Measurements from ENCODE around the gene ARRDC5. TPM values are rescaled to one million over a fixed set of nuclear protein-coding genes. Genes with fewer than 3 reads are reported as not detected.
"Not testable (repeated sequence)": the region's sequence is repeated elsewhere in the genome, so short reads cannot be mapped to it uniquely, and the experiment has no call there.

ARRDC5 gene
- total RNA-seq, 1 donor from 2014 or later: 2.1 TPM

GRCh38 chr19:4871711-4872110, 31.0 kb downstream of the ARRDC5 start:
- intact Hi-C loops (cut with micrococcal nuclease): loop anchor here (1.0 to 2.0 kb wide), 4 partner anchors 41 to 160 kb away; no protein-coding TSS in a partner anchor

GRCh38 chr19:4870025-4870700, 32.5 kb downstream of the ARRDC5 start:
- intact Hi-C loops (cut with micrococcal nuclease): no loop called here

DNA sequence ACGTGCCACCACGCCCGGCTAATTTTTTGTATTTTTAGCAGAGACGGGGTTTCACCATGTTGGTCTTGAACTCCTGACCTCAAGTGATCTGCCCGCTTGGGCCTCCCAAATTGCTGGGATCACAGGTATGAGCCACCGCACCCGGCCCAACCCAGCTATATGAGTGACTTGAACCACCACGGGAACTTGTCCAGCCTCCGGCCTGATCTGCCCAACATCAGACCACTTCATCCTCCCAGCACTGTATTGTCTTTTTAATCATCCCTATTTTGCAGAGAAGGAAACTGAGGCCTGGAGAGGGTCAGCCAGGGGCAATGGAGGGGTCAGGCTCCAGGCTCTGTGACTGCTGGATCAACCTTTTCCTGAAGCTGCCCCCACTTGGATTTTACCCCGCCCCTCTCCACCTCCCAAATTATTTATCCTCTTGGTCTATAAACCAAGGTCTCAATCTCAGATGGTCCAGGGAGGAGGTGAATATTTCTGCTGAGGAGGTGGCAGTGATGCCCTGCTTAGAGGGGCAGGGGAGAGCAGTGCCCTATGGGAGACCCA, 34.3 kb downstream of the ARRDC5 start:
- intact Hi-C loops (cut with micrococcal nuclease): loop anchor here (5.0 kb wide), 1 partner anchor 36 kb away; the partner anchor contains the start of gene TICAM1

DNA sequence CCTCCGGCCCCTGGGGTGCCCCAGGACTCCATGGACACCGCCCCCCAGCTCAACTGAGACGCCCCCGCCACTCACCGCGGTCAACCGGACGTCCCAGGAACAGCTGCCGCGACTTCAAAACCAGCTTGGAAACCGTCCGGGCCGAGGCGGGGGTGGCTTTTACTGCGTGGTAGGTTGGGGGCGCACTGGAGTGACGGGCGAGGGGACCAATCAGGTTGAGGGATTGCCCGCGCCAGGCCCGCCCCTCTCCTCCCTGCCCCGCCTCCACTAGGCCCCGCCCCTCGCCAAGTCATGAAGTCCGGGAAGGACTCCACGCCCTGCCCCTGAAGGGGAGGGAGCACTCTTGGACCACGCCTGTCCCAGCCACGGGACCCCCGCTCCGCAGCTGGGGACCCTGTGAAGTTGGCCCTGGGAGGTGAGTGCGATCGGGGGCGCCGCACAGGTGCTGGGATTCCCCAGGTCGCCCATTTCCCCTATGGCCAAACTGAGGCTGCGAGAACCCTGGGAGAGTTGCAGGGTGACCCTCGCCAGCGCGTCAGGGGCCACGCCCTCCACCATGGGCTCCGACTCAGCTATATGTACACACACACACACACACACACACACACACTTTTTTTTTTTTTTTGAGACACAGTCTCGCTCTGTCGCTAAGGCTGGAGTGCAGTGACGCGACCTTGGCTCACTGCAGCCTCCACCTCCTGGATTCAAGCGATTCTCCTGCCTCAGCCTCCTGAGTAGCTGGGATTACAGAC, 35.0 kb downstream of the ARRDC5 start, which contains the start of gene PLIN3:
Gene PLIN3 (minus strand): TSS at position 134 of the 752 bp plus-strand sequence. CDS start 6,273 bp downstream, outside the sequence.
- intact Hi-C loops (cut with micrococcal nuclease): loop anchor here (1.0 to 5.0 kb wide), 7 partner anchors 35 to 164 kb away; partner anchors contain the start of genes FEM1A and TICAM1

- intact Hi-C loops (cut with micrococcal nuclease): loop anchor here (1.0 to 5.0 kb wide), 7 partner anchors 35 to 164 kb away; partner anchors contain the start of genes FEM1A and TICAM1
Observed at GRCh38 chr19:4866595-4867424, 35.9 kb downstream of the ARRDC5 start.

- intact Hi-C loops (cut with micrococcal nuclease): no loop called here
Observed at GRCh38 chr19:4861147-4861546, 41.5 kb downstream of the ARRDC5 start.

DNA sequence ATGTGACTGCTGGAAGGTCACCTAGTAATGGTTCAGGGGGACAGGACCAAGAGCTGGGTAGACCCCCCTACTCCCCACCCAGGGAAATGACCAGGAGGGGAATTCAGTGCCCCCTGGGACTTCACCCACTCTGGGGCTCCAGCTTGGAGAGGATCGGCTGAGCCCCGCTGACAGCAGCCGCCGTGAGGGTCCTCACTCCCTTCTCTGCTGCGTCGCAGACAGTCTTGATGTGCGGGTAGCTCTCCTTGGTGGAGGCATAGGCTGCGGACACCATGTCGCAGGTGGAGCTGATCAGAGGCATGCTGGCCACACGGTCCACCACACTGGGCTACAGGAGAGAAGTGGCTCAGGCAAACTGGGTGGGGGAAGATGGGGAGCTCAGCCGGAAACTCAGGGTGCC, 43.0 kb downstream of the ARRDC5 start:
- intact Hi-C loops (cut with micrococcal nuclease): no loop called here

GRCh38 chr19:4856468-4856867, 46.2 kb downstream of the ARRDC5 start:
- intact Hi-C loops (cut with micrococcal nuclease): not testable (repeated sequence)

DNA sequence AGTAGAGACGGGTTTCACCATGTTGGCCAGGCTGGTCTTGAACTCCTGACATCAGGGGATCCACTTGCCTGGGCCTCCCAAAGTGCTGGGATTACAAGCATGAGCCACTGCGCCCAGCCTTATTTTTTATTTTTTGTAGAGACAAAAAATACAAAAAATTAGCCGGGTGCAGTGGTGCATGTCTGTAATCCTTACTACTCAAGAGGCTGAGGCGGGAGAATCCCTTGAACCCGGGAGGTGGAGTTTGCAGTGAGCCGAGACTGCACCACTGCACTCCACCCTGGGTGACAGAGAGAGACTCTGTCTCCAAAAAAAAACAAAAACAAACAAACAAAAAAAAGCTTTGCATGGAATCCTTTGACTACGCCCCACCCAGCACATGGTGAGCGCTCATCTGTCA, 49.2 kb downstream of the ARRDC5 start:
- intact Hi-C loops (cut with micrococcal nuclease): not testable (repeated sequence)

DNA sequence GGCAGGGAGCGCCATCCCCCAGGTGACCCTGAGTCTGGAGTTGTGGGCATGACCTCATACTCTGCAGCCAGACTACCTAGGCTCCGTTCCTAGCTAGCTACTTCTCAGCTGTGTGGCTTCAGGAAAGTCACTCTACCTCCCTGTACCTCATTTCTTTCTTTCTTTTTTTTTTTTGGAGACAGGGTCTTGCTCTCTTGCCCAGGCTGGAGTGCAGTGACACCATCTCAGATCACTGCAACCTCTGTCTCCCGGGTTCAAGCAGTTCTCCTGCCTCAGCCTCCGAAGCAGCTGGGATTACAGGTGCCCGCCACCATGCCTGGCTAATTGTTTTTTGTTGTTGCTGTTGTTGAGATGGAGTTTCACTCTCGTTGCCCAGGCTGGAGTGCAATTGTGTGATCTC, 50.2 kb downstream of the ARRDC5 start:
- intact Hi-C loops (cut with micrococcal nuclease): no loop called here

- intact Hi-C loops (cut with micrococcal nuclease): loop anchor here (1.0 kb wide), 1 partner anchor 42 kb away; no protein-coding TSS in a partner anchor
Observed at GRCh38 chr19:4851551-4852290, 51.0 kb downstream of the ARRDC5 start.

- intact Hi-C loops (cut with micrococcal nuclease): no loop called here
Observed at GRCh38 chr19:4849019-4849418, 53.7 kb downstream of the ARRDC5 start.

GRCh38 chr19:4847190-4847973, 55.3 kb downstream of the ARRDC5 start:
- intact Hi-C loops (cut with micrococcal nuclease): no loop called here

- intact Hi-C loops (cut with micrococcal nuclease): not testable (repeated sequence)
Observed at GRCh38 chr19:4845975-4846374, 56.7 kb downstream of the ARRDC5 start.

DNA sequence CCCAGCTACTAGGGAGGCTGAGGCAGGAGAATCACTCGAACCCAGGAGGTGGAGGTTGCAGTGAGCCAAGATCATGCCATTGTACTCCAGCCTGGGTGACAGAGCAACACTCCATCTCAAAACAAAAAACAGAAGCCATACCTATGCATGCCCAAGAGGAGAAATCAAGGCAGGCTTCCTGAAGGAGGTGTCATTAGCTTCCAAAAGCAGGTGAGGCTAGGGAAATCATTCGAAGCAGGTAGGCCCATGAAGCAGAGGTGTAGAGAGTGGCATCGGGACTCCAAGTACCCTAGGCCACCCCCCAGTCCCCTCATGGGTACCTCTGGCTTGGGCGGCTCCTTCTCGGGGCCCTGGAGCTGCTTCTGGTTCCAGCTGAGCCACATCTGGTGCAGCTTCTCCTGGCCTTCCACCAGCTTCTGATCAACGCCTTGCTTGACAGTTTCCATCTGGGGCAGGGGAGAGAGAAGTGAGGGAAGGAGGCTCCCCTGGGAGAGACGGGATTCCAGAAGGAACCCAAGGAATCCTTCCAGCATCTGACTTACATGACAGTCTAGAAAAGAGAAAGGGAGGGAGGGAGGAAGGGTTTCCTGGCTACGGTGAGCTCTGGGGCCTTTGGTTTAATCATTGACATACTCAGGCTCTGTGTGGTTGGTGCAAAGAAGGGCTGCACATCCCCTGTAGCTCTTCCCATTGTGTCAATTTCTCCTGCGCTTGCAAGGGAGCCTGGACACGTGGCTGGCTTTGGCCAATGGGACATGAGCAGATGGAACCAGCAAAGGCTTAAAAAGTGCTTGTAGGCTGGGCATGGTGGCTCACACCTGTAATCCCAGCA, 58.1 kb downstream of the ARRDC5 start:
- intact Hi-C loops (cut with micrococcal nuclease): no loop called here

GRCh38 chr19:4843647-4843965, 59.1 kb downstream of the ARRDC5 start:
- intact Hi-C loops (cut with micrococcal nuclease): no loop called here
